T-helper 22 cell (primary cell): ENCODE data around the gene SLC6A13.

Experiments used
- DNase-seq: peaks from one replicate; pipeline ENCODE4 v3.0.0-alpha.2; 2020; ENCODE audit warnings: low read depth

The SLC6A13 gene

DNA sequence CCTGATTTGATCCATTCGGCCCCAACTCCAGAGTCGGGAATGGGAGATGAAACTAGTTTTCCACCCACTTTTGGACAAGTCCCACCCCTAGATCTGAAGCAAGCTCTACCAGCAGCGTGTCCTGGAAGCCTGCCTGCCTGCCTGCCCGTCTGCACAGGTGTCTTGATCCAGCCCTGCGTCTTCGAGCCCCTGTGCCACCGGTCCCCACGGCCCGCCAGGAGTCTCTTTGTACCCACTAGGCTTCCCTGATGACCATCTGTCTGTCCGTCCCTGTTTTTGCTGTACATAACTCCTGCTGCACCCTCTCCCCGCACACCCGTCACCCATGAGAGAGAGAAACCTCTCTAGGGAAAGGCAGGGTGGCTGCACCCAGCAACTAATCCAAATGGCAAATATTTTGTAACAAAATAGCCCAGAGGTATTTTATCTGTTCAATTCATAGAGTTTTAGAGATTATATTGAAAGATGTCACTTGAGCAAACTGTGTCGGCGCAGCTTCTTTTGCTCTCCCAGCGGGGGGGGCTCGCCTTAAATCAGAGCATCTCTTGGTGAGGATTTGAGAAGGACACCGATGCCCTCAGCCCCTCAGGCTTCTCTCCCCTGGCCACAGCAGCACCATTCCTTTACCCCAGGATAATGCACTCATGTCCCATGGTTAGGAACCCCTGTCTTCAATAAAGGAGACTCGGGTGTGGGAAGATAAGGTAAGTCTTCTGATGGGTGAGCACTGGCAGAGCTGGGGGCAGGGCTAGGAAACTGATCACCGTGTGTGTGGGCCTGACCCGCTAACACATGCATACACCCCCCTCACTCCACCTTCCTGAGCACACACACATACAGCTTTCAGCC lies 84.4 kb downstream of the SLC6A13 start:
- DNase-seq = no peak

GRCh38 chr12:177336-177979 lies 85.2 kb downstream of the SLC6A13 start:
- DNase-seq = no peak

- no peak for DNase-seq
Measured at GRCh38 chr12:176321-177181, 86.1 kb downstream of the SLC6A13 start.

DNA sequence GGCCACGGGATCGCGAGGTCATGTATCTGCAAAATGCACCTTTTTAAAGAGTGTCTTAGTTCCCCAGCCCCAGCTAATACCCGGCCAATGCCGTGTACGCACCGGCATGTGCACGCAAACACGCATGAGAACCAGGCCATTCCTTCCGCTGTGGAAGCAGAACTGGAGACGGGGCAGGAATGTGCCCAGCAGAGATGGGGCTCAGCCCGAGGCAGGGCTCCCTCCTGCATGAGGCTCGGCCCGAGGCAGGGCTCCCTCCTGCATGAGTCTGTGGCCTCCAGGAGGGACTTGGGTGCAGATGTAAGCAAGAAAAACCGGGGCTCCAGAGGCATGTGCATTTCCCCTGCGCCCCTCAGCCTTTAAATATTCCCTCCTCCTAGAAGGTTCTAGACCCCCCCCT lies 86.9 kb downstream of the SLC6A13 start:
- no peak for DNase-seq

DNA sequence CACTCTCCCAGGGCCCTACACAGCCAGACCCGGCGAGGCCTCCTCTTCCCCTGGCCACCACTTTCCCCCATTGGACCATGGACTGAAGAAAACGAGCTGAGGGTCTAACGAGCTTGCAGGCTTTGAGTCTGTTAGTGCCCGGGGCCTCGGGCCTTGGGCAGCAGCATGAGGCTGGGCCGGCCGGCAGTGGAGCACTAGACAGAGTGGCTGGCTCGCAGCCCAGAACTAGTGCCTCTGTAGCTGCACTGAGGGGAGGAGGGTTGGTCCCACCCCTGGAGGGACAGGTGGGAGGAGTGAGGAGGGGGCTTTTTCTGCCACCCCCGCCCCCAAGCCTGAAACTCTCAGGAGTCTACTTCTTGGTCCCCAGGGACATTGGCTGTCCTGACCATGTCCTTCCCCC lies 87.4 kb downstream of the SLC6A13 start:
- no peak for DNase-seq

DNA sequence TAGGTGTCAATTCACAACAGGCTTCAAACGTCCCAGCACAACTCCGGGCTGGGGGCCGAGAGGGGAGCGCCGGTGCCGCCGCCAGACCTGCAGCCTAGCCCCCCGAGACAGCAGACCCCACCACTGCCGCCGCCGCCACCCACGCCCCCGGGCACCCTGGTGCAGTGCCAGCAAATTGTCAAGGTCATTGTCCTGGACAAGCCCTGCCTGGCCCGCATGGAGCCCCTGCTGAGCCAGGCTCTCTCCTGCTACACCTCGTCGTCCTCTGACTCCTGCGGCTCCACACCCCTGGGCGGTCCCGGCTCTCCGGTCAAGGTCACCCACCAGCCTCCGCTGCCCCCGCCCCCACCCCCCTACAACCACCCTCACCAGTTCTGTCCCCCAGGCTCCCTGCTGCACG lies 88.0 kb downstream of the SLC6A13 start:
- no peak for DNase-seq

DNA sequence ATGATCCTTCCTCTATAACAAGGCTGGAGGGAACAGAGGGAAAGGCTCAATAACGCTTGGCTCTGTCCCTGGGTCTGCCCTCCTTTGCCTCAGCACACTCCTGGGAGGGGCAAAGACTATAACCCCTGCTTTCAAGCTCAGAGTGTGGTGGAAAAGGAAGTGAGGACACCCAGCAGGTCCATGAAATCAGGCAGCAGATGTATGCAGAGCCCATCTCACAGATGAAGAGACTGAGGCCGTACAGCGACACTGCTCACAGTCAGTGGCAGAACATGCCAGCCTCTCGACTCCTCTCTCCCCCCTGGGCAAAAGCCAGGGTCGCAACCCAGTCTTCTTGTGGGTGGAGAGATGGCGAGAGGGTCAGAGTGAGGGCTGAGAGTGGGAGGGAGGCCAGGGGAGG lies 88.5 kb downstream of the SLC6A13 start:
- no peak for DNase-seq

DNA sequence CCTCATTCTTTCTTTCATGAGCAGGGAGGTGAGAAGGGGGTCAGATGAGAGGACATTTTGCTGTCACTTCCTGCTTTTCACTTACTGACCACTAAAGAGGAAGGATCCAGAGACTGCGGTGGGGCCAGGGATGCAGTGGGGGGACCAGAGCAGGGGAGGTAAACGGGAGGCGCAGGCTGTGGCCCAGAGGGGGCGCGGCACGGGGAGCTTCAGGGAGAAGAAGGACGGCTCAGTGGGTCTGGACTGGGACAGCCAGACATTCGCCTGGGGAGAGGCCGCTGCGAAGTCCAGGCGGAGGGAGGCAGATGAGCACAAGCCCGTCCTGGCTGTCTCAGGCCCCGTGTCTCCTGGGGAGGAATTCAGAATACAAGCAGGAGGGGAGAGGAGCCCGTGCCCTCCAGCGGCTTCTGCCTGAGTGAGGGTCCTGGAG lies 89.9 kb downstream of the SLC6A13 start:
- DNase-seq = no peak

GRCh38 chr12:171743-172676 lies 90.6 kb downstream of the SLC6A13 start:
- no peak for DNase-seq

GRCh38 chr12:171276-171675 lies 91.4 kb downstream of the SLC6A13 start:
- no peak for DNase-seq
